ENCODE results near the gene INTU.

INTU gene

DNA sequence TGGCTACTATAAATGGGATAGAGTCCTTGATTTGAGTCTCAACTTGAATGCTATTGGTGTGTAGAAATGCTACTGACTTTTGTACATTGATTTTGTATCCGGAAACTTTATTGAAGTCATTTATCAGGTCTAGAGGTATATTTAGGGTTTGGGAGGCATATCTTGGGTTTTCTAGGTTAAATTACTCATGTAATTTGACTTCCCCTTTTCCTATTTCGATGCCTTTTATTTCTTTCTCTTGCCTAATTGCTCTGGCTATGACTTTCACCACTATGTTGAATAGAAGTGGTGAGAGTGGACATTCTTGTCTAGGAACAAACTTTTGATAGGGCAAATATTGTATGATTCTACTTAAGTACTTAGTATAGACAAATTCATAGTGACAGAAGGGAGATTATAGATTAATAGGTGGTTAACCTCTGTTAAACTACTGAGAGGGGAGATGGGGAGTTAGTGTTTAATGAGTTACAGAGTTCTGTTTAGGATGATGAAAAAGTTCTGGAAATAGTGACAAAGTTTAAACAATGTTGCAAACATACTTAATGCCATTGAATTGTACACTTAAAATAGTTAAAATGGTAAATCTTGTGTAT, 126.6 kb downstream of the INTU start:
- no peak for DNase-seq

GRCh38 chr4:127759893-127760292, 127.1 kb downstream of the INTU start:
- DNase-seq: no peak

- DNase-seq: no peak
Measured at GRCh38 chr4:127771535-127772275, 138.9 kb downstream of the INTU start.

DNA sequence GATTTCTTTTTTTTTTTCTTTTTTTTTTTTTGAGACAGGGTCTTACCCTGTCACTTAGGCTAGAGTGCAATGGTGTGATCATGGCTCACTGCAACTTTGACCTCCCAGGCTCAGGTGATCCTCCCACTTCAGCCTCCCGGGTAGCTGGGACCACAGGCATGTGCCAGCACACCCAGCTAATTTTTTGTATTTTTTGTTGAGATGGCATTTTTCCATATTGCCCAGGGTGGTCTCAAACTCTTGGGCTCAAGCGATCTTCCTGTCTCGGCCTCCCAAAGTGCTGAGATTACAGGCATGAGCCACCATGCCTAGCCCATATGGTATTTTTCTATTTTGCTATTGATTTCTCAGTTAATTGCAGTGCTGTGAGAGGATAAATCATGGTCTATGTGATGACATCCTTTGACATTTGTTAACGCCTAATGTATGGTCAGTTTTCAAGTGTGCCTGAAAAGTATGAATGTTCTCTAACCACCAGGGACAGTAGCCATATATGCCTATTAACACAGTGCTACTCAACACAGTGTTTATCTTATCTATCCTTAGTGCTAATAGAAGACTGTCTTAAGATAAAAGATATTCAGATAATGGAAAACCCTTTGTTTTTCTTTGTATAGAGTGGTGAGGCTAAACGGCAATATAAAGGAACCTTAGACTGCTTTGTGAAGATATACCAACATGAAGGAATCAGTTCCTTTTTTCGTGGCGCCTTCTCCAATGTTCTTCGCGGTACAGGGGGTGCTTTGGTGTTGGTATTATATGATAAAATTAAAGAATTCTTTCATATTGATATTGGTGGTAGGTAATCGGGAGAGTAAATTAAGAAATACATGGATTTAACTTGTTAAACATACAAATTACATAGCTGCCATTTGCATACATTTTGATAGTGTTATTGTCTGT, 140.3 kb downstream of the INTU start:
- no peak for DNase-seq

DNA sequence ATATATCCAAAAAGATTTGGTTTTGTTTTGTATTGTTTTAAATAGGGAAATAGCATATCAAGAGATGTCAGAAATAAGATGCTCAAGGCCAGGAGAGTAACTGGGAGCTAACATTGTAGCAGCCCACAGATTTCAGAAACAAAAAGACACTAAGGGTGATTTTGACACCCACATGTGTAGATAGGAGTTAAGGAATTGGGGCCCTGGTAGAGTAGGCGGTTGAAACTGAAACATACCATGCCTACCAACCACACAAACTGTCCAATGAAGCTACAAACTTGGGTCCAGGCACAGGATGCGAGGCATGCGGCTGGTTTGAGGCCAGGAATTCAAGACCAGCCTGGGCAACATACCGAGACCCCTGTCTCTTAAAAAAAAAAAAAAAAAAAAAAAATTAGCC, 143.1 kb downstream of the INTU start:
- no peak for DNase-seq

All from NCI-H2081 treated with DMSO at 0.1 percent for 48 hours (cell line).